Uterus (tissue), 2 donors: ENCODE measurements around the gene KMT5B.

Experiments
- CTCF ChIP-seq, 4 experiments: fragments of 200-600 bp in 2 of 4; fragments of 450-650 bp in 2 of 4; sonication (generic) in 2 of 4; IDR thresholded peaks; one replicate each; pipeline ENCODE4 v1.5.1; 2016 to 2019; ENCODE audit warnings: antibody characterized with exemption in 4 of 4, mild to moderate bottlenecking in 2 of 4, moderate library complexity in 1 of 4
- POLR2A ChIP-seq, 2 donors: fragments of 450-650 bp; IDR thresholded peaks; one replicate each; pipeline ENCODE4 v1.6.1; 2016; ENCODE audit warnings: antibody characterized with exemption in 2 of 2, mild to moderate bottlenecking in 1 of 2, moderate library complexity in 1 of 2

- TF ChIP-seq CTCF (IDR thresholded peaks at IDR 0.05) (no peak), POLR2A (IDR thresholded peaks at IDR 0.05) (no peak)
Measured at GRCh38 chr11:68150037-68150436, 63.1 kb downstream of the KMT5B start.
